Measurements from ENCODE around the gene GFPT1. TPM values are rescaled to one million over a fixed set of nuclear protein-coding genes. Genes with fewer than 3 reads are reported as not detected.

Gene GFPT1
- total RNA-seq, 2 donors from 2014 or later = 40.0 to 65.1 TPM

- intact Hi-C loops (cut with DNase I) = no loop called here
- ATAC-seq (no peak), DNase-seq (no peak)
These were observed 42.7 kb downstream of the GFPT1 start for GRCh38 chr2:69344305-69344704.

GRCh38 chr2:69340101-69340775 is 46.8 kb downstream of the GFPT1 start:
- DNase-seq = no peak
- intact Hi-C loops (cut with DNase I) = no loop called here
- peak in 1 of 2 donors; percentile 48 for ATAC-seq

GRCh38 chr2:69335311-69335710 is 51.7 kb downstream of the GFPT1 start:
- ATAC-seq (no peak), DNase-seq (no peak)
- intact Hi-C loops (cut with DNase I) = no loop called here

GRCh38 chr2:69333352-69333751 is 53.7 kb downstream of the GFPT1 start:
- intact Hi-C loops (cut with DNase I) = no loop called here
- no peak for DNase-seq
- no peak for ATAC-seq

- intact Hi-C loops (cut with DNase I) = no loop called here
- ATAC-seq = no peak
- no peak for DNase-seq
These were observed 56.2 kb downstream of the GFPT1 start for GRCh38 chr2:69330781-69331180.

- DNase-seq (no peak), ATAC-seq (no peak)
- intact Hi-C loops (cut with DNase I) = no loop called here
These were observed 64.4 kb downstream of the GFPT1 start for GRCh38 chr2:69322631-69323030.

GRCh38 chr2:69316550-69316949 is 70.5 kb downstream of the GFPT1 start:
- DNase-seq (no peak), ATAC-seq (no peak)

GRCh38 chr2:69315160-69315761 is 71.8 kb downstream of the GFPT1 start:
- no peak for ATAC-seq
- intact Hi-C loops (cut with DNase I) = no loop called here
- no peak for DNase-seq

More at GRCh38 chr2:69316550-69316949, 70.5 kb downstream of the GFPT1 start:
- intact Hi-C loops (cut with DNase I) = no loop called here

GRCh38 chr2:69311024-69311416 is 76.0 kb downstream of the GFPT1 start:
- DNase-seq (no peak), ATAC-seq (no peak)
- intact Hi-C loops (cut with DNase I) = no loop called here

- DNase-seq = no peak
- intact Hi-C loops (cut with DNase I) = no loop called here
- no peak for ATAC-seq
These were observed 76.7 kb downstream of the GFPT1 start for GRCh38 chr2:69310111-69311023.

- intact Hi-C loops (cut with DNase I) = loop anchor here (5.0 kb wide), 3 partner anchors 132 to 367 kb away; partner anchors contain the start of gene ANTXR1 (in 1 of the 2)
- DNase-seq = peak; percentile 46
- ATAC-seq = peak; percentile 33 to 40
These were observed 77.5 kb downstream of the GFPT1 start for GRCh38 chr2:69309351-69310110.

- ATAC-seq (no peak), DNase-seq (no peak)
- intact Hi-C loops (cut with DNase I) = loop anchor here (5.0 kb wide), 3 partner anchors 131 to 366 kb away; partner anchors contain the start of gene ANTXR1 (in 1 of the 2)
These were observed 78.7 kb downstream of the GFPT1 start for GRCh38 chr2:69308338-69308737.

- DNase-seq = no peak
- ATAC-seq = no peak
- intact Hi-C loops (cut with DNase I) = loop anchor here (2.0 to 5.0 kb wide), 4 partner anchors 130 to 365 kb away; partner anchors contain the start of gene ANTXR1 (in 2 of the 2)
These were observed 79.4 kb downstream of the GFPT1 start for GRCh38 chr2:69307579-69308064.

GRCh38 chr2:69306822-69307578 is 80.0 kb downstream of the GFPT1 start:
- ATAC-seq (peak; percentile 88 to 89), DNase-seq (peak; percentile 89)
- intact Hi-C loops (cut with DNase I) = loop anchor here (2.0 to 5.0 kb wide), 4 partner anchors 130 to 365 kb away; partner anchors contain the start of gene ANTXR1 (in 2 of the 2)

GRCh38 chr2:69306393-69306821 is 80.6 kb downstream of the GFPT1 start:
- ATAC-seq (peak; percentile 19 to 45), DNase-seq (peak; percentile 52)
- intact Hi-C loops (cut with DNase I) = loop anchor here (2.0 to 5.0 kb wide), 4 partner anchors 129 to 364 kb away; partner anchors contain the start of gene ANTXR1 (in 2 of the 2)

- ATAC-seq (no peak), DNase-seq (no peak)
- intact Hi-C loops (cut with DNase I) = loop anchor here (2.0 to 5.0 kb wide), 4 partner anchors 129 to 364 kb away; partner anchors contain the start of gene ANTXR1 (in 2 of the 2)
These were observed 81.2 kb downstream of the GFPT1 start for GRCh38 chr2:69305712-69306392.

GRCh38 chr2:69305166-69305565 is 81.9 kb downstream of the GFPT1 start:
- ATAC-seq (no peak), DNase-seq (no peak)
- intact Hi-C loops (cut with DNase I) = loop anchor here (5.0 kb wide), 3 partner anchors 128 to 363 kb away; partner anchors contain the start of gene ANTXR1 (in 1 of the 2)
